ENCODE results near the gene PSMD1.

Gene PSMD1

DNA sequence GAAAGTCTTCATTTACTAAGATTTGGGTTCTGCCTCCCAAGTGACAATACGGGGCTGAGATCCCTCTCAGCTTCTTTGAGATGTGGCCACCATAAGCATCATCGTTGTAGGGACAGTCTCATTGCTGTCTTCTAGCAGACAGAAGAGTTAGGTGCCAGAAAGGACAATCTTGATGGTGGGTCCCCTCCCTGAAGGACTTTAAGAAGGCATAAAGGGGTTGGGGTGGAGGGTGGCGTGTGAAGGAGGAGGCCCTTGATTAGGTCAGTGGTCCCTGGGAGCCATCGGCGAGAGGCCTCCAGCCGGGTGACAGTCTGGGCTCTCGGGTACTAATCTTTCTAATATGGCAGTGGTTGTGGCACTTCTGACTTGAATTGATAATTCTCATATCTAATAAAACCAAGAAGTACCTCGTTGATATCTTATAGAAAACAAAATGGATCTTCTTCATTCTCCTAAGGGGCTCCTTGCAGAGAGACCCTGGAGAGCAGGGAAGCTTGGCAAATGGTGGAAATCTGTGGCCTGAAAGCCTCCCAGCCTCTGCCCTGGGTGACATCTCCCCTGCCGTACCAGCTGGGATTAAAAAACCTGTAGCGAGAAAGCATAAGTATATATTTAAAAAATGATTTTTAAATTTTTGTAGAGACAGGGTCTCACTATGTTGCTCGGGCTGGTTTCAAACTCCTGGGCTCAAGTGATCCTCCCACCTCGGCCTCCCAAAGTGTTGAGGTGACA is 7.2 kb upstream of the PSMD1 start:
- Histone ChIP-seq H3K4me3 (ENCODE audit: low read length) (no peak overlapping the region), H3K9me3 (ENCODE audit: control insufficient read depth, insufficient read depth, low read length) (no peaks in the 10 kb centered on the region), H3K4me2 (ENCODE audit: low read length) (no peak overlapping the region), H4K20me1 (ENCODE audit: control insufficient read depth, insufficient read depth, low read depth, low read length) (no peaks in the 10 kb centered on the region), H3K4me1 (ENCODE audit: control insufficient read depth, low read length) (peaks cover 15% of the 10 kb centered on the region), H3K27me3 (ENCODE audit: control insufficient read depth, low read length) (peaks cover 36% of the 10 kb centered on the region), H3F3A (ENCODE audit: control insufficient read depth, insufficient read depth) (no peaks in the 10 kb centered on the region), H3K27ac (ENCODE audit: low read depth, low read length) (no peak overlapping the region), H3K9me2 (replicated peaks; ENCODE audit: control insufficient read depth, low read length) (no peaks in the 10 kb centered on the region), H3K79me2 (ENCODE audit: control insufficient read depth, low read length) (no peaks in the 10 kb centered on the region), H3K36me3 (ENCODE audit: control insufficient read depth, low read length) (no peaks in the 10 kb centered on the region)
- TF ChIP-seq EZH2phosphoT487 (IDR thresholded peaks at IDR 0.05; ENCODE audit: borderline replicate concordance, low read length), result no peak

DNA sequence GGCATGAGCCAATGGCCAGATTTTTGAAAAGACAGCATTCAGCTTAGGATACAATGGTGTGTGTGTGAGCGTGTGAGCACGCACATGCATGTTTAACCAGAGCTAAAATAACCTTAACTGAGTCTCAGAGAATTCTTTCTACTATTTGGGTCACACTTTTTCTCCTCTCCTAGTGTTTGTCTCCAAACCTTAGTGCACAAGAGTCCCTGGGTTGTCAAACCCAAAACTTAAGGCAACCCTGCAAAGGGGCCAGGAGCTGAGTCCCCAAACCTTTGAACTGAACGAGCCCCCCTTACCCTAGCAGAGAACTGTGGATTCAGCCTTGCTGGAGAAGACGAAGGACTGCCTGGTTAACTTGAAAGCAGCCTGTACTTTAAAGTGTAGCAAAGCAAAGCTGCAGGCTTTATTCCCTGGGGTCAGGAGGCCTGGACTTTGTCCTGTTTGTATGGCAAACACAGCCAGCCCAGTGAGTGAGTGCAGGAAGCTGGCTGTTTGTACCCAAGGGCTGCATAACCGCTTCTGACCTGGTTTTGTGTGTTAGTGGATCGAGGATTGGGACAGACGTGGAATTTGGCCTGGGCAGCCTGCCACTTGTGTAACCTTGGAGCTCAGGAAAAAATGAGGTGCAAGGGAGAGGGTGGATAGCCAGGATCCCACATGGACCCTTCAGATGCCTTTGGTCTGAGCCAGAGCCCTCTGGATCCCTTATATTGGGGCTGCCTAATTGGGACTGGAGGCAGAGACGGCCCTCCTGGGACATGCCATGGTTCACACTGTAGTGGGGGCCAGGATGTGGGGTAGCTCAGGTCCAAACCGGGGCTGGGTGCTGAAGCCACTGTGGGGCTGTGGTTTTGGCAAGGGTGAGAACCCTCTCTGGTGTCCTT is 6.4 kb upstream of the PSMD1 start:
- no peaks in the 10 kb centered on the region for H3K36me3 ChIP-seq (ENCODE audit: control insufficient read depth, low read length)
- H3K27ac ChIP-seq (ENCODE audit: low read depth, low read length), result no peak overlapping the region
- TF ChIP-seq, protein P1, sequence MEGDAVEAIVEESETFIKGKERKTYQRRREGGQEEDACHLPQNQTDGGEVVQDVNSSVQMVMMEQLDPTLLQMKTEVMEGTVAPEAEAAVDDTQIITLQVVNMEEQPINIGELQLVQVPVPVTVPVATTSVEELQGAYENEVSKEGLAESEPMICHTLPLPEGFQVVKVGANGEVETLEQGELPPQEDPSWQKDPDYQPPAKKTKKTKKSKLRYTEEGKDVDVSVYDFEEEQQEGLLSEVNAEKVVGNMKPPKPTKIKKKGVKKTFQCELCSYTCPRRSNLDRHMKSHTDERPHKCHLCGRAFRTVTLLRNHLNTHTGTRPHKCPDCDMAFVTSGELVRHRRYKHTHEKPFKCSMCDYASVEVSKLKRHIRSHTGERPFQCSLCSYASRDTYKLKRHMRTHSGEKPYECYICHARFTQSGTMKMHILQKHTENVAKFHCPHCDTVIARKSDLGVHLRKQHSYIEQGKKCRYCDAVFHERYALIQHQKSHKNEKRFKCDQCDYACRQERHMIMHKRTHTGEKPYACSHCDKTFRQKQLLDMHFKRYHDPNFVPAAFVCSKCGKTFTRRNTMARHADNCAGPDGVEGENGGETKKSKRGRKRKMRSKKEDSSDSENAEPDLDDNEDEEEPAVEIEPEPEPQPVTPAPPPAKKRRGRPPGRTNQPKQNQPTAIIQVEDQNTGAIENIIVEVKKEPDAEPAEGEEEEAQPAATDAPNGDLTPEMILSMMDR (IDR thresholded peaks at IDR 0.05; ENCODE audit: low read depth, low read length, poor library complexity, severe bottlenecking), result no peak
- no peak for TF ChIP-seq EZH2phosphoT487 (IDR thresholded peaks at IDR 0.05; ENCODE audit: borderline replicate concordance, low read length)
- no peaks in the 10 kb centered on the region for H3F3A ChIP-seq (ENCODE audit: control insufficient read depth, insufficient read depth)
- peaks cover 15% of the 10 kb centered on the region for H3K4me1 ChIP-seq (ENCODE audit: control insufficient read depth, low read length)
- no peaks in the 10 kb centered on the region for H3K9me2 ChIP-seq (replicated peaks; ENCODE audit: control insufficient read depth, low read length)
- no peaks in the 10 kb centered on the region for H3K79me2 ChIP-seq (ENCODE audit: control insufficient read depth, low read length)
- no peak overlapping the region for H3K4me3 ChIP-seq (ENCODE audit: low read length)
- H3K27me3 ChIP-seq (ENCODE audit: control insufficient read depth, low read length), result peaks cover 36% of the 10 kb centered on the region
- no peak overlapping the region for H3K4me2 ChIP-seq (ENCODE audit: low read length)
- H4K20me1 ChIP-seq (ENCODE audit: control insufficient read depth, insufficient read depth, low read depth, low read length), result no peaks in the 10 kb centered on the region
- H3K9me3 ChIP-seq (ENCODE audit: control insufficient read depth, insufficient read depth, low read length), result no peaks in the 10 kb centered on the region

DNA sequence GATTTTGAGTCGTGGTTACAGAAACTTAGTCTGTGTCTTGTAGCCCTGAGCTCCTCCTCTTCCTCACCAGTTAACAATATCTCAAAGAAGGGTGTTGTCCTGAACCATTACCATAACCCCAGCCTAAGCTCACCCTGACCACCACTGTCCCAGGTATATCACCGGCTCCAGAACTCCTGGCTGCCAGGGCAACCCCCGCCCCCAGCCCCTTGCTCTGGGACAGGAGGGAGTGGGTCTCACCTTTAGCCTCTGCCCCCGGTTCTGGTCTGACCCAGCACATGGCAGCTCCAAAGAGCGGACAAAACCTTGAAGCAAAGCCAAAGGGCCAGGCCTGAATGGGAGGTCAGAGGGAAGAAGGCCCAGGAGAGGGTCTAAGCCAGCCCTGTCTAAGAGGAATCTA is 5.6 kb upstream of the PSMD1 start:
- Histone ChIP-seq H3K36me3 (ENCODE audit: control insufficient read depth, low read length) (no peaks in the 10 kb centered on the region), H4K20me1 (ENCODE audit: control insufficient read depth, insufficient read depth, low read depth, low read length) (no peaks in the 10 kb centered on the region), H3K4me1 (ENCODE audit: control insufficient read depth, low read length) (peaks cover 18% of the 10 kb centered on the region), H3K27me3 (ENCODE audit: control insufficient read depth, low read length) (peaks cover 36% of the 10 kb centered on the region), H3K27ac (ENCODE audit: low read depth, low read length) (no peak overlapping the region), H3K9me3 (ENCODE audit: control insufficient read depth, insufficient read depth, low read length) (no peaks in the 10 kb centered on the region), H3K9me2 (replicated peaks; ENCODE audit: control insufficient read depth, low read length) (no peaks in the 10 kb centered on the region), H3K4me3 (ENCODE audit: low read length) (no peak overlapping the region), H3K79me2 (ENCODE audit: control insufficient read depth, low read length) (no peaks in the 10 kb centered on the region), H3F3A (ENCODE audit: control insufficient read depth, insufficient read depth) (no peaks in the 10 kb centered on the region), H3K4me2 (ENCODE audit: low read length) (no peak overlapping the region)
- no peak for TF ChIP-seq EZH2phosphoT487 (IDR thresholded peaks at IDR 0.05; ENCODE audit: borderline replicate concordance, low read length)
- TF ChIP-seq, protein P1 (IDR thresholded peaks at IDR 0.05; ENCODE audit: low read depth, low read length, poor library complexity, severe bottlenecking), result no peak
